GM12878 (cell line): ENCODE data around the gene SLC25A45. TPM values are rescaled to one million over a fixed set of nuclear protein-coding genes. Genes with fewer than 3 reads are reported as not detected.
A peak's percentile ranks its signal among the peaks of the same experiment; 100 is the strongest.

Source experiments
- BACH1 ChIP-seq: fragments of 450-650 bp; IDR thresholded peaks from 2 replicates; pipeline ENCODE4 v1.6.1; 2017; ENCODE audit warnings: mild to moderate bottlenecking, borderline replicate concordance
- ESRRA ChIP-seq: IDR thresholded peaks from 2 replicates; pipeline ENCODE4 v1.6.1; 2012; ENCODE audit warnings: mild to moderate bottlenecking, low read length, improper control_type of control experiment
- IRF4 ChIP-seq: IDR thresholded peaks from 2 replicates; pipeline ENCODE4 v1.6.1; 2011; ENCODE audit warnings: low read depth, low read length
- LARP7 ChIP-seq: fragments of 450-650 bp; IDR thresholded peaks from 2 replicates; pipeline ENCODE4 v1.6.1; 2017; ENCODE audit warnings: mild to moderate bottlenecking
- MTA2 ChIP-seq: fragments of 450-650 bp; IDR thresholded peaks from 2 replicates; pipeline ENCODE4 v1.6.1; 2016; ENCODE audit warnings: low read depth, mild to moderate bottlenecking, moderate library complexity
- NFYA ChIP-seq: IDR thresholded peaks from 2 replicates; pipeline ENCODE4 v1.6.1; 2011; ENCODE audit warnings: low read depth, mild to moderate bottlenecking, low read length, improper control_type of control experiment, borderline replicate concordance
- PAX5 ChIP-seq: IDR thresholded peaks from 2 replicates; pipeline ENCODE4 v1.6.1; 2011; ENCODE audit warnings: low read depth, low read length, borderline replicate concordance
- PAX8 ChIP-seq: fragments of 450-650 bp; IDR thresholded peaks from 2 replicates; pipeline ENCODE4 v1.6.1; 2017; ENCODE audit warnings: mild to moderate bottlenecking, moderate library complexity
- POLR2AphosphoS5 ChIP-seq: IDR thresholded peaks from 2 replicates; pipeline ENCODE4 v1.6.1; 2011; ENCODE audit warnings: mild to moderate bottlenecking, low read length, inconsistent platforms
- SMARCA5 ChIP-seq: fragments of 450-650 bp; IDR thresholded peaks from 2 replicates; pipeline ENCODE4 v1.6.1; 2017; ENCODE audit warnings: mild to moderate bottlenecking
- SPI1 ChIP-seq: IDR thresholded peaks from 2 replicates; pipeline ENCODE4 v1.6.1; 2011; ENCODE audit warnings: low read depth, mild to moderate bottlenecking, low read length, moderate library complexity, borderline replicate concordance; ENCODE audit not compliant: insufficient read depth
- STAT1 ChIP-seq: fragments of 450-650 bp; conservative IDR thresholded peaks from 2 replicates; pipeline ENCODE4 v1.6.1; 2014; ENCODE audit warnings: antibody characterized with exemption, mild to moderate bottlenecking
- USF2 ChIP-seq: IDR thresholded peaks from 2 replicates; pipeline ENCODE4 v1.6.1; 2011; ENCODE audit warnings: low read depth, low read length, improper control_type of control experiment, borderline replicate concordance
- ZBTB33 ChIP-seq: fragments of 450-650 bp; IDR thresholded peaks from 2 replicates; pipeline ENCODE4 v1.6.1; 2017; ENCODE audit warnings: mild to moderate bottlenecking
- ZNF592 ChIP-seq: fragments of 450-650 bp; IDR thresholded peaks from 2 replicates; pipeline ENCODE4 v1.6.1; 2017; ENCODE audit warnings: mild to moderate bottlenecking, moderate library complexity
- polyA plus RNA-seq, 11 experiments: library from polyadenylated mRNA; depleted of rRNA in 4 of 11; unstranded in 6 of 11; stranded (reverse) in 5 of 11; fragments of >200 nt; fragmentation: Nextera tagmentation in 4 of 11; fragmentation: Illumina TruSeq in 1 of 11; extraction: Ambion mirVana in 4 of 11; extraction: Trizol in 1 of 11; gene quantifications; 1 replicate in 1 of 11; 2 replicates in 10 of 11; pipeline versions ENCODE4 v1.2.1 to v1.2.3, GENCODE V29; 2011 to 2016; ENCODE audit warnings: inconsistent platforms in 2 of 11, missing spikeins in 2 of 11, low read depth in 1 of 11
- total RNA-seq, 4 experiments: library from RNA; depleted of rRNA in 3 of 4; stranded (reverse); fragments of >200 nt in 3 of 4; fragmentation: Illumina TruSeq in 1 of 4; extraction: Trizol in 1 of 4; gene quantifications; 2 replicates each; pipeline versions ENCODE4 v1.2.1 to v1.2.3, GENCODE V29; 2013 to 2021

Gene SLC25A45
- total and polyA plus RNA-seq, 10 of the 15 experiments (the other 5 are each of a cell fraction or from before 2014, with no cell fraction given): 4.1 to 35.2 (median 20.3) TPM

- TF ChIP-seq NFYA (no peak), IRF4 (peak; percentile 69; the same call in 1 of the 2 replicates), SPI1 (no peak), ESRRA (0 out of 2 replicates have a peak, but pooled peaks have one; percentile 68), STAT1 (0 out of 2 replicates have a peak, but pooled peaks have one; percentile 39), ZNF592 (no peak), ZBTB33 (no peak), LARP7 (peak; percentile 93), POLR2AphosphoS5 (0 out of 2 replicates have a peak, but pooled peaks have one; percentile 91), PAX5 (no peak), MTA2 (peak; percentile 21; the same call in 1 of the 2 replicates), BACH1 (peak; percentile 77), PAX8 (no peak), USF2 (no peak), SMARCA5 (peak; percentile 93)
Measured at GRCh38 chr11:65382033-65382803, at the start of gene SLC25A45 (continued).
